PC-9 (cell line): ENCODE results near the gene GPX3. TPM values are rescaled to one million over a fixed set of nuclear protein-coding genes. Genes with fewer than 3 reads are reported as not detected.

Experiments
- BruUV-seq: library from RNA; stranded (reverse); fragments of 400-500 nt; replicated peaks from 2 replicates; lab custom pipeline; 2021; lab: Mats Ljungman, UMichigan
- CTCF ChIA-PET: fragments of 300-600 bp; sonication (Branson Sonifier 250); formaldehyde crosslinking; loops from one replicate; lab custom pipeline; 2022; ENCODE audit warnings: antibody characterized with exemption; lab: Charles Lee
- POLR2A ChIA-PET: fragments of 300-600 bp; sonication (Branson Sonifier 250); formaldehyde crosslinking; loops from one replicate; lab custom pipeline; 2022; ENCODE audit warnings: antibody characterized with exemption; ENCODE audit not compliant: unreplicated experiment; lab: Charles Lee
- DNase-seq, 2 experiments: peaks; one replicate each; pipeline versions ENCODE4 v3.0.0 to v3.0.0-alpha.2; 2015 to 2022; ENCODE audit warnings: mixed read lengths in 1 of 2
- H2AFZ ChIP-seq: fragments of 200-600 bp; sonication (generic); 2 replicates; pipeline ENCODE4 v1.8.1; 2017; ENCODE audit warnings: antibody characterized with exemption
- H3F3A ChIP-seq: fragments of 200-600 bp; sonication (generic); 2 replicates; pipeline ENCODE4 v1.8.1; 2017; ENCODE audit warnings: antibody characterized with exemption, mild to moderate bottlenecking, low read depth; ENCODE audit not compliant: insufficient read depth
- H3K27ac ChIP-seq: fragments of 200-600 bp; sonication (generic); 2 replicates; pipeline ENCODE4 v1.6.1; 2016; ENCODE audit warnings: mixed run types
- H3K27me3 ChIP-seq: fragments of 200-600 bp; sonication (generic); 2 replicates; pipeline ENCODE4 v1.6.1; 2016; ENCODE audit warnings: low read depth, mixed run types; ENCODE audit not compliant: insufficient read depth
- H3K36me3 ChIP-seq: fragments of 200-600 bp; sonication (generic); 2 replicates; pipeline ENCODE4 v1.6.1; 2016; ENCODE audit warnings: low read depth, mixed run types
- H3K4me1 ChIP-seq: fragments of 200-600 bp; sonication (generic); replicated peaks from 2 replicates; pipeline ENCODE4 v1.6.1; 2016; ENCODE audit warnings: mixed run types; ENCODE audit not compliant: insufficient read depth
- H3K4me2 ChIP-seq: fragments of 200-600 bp; sonication (generic); 2 replicates; pipeline ENCODE4 v1.6.1; 2017; ENCODE audit warnings: mixed run types
- H3K4me3 ChIP-seq: fragments of 200-600 bp; sonication (generic); 2 replicates; pipeline ENCODE4 v1.6.1; 2016; ENCODE audit warnings: mixed run types
- H3K79me2 ChIP-seq: fragments of 200-600 bp; sonication (generic); 2 replicates; pipeline ENCODE4 v1.6.1; 2017; ENCODE audit warnings: low read depth, mixed run types
- H3K9me2 ChIP-seq: fragments of 200-600 bp; sonication (generic); 2 replicates; pipeline ENCODE4 v1.8.1; 2017; ENCODE audit warnings: mild to moderate bottlenecking; ENCODE audit not compliant: insufficient read depth
- H3K9me3 ChIP-seq: fragments of 200-600 bp; sonication (generic); 2 replicates; pipeline ENCODE4 v1.8.1; 2016; ENCODE audit warnings: low read depth; ENCODE audit not compliant: insufficient read depth
- H4K20me1 ChIP-seq: fragments of 200-600 bp; sonication (generic); 2 replicates; pipeline ENCODE4 v1.8.1; 2017; ENCODE audit not compliant: insufficient read depth
- CTCF ChIP-seq: fragments of 200-600 bp; sonication (generic); conservative IDR thresholded peaks from 2 replicates; pipeline ENCODE4 v1.6.1; 2017; ENCODE audit warnings: mixed run types, antibody characterized with exemption, mild to moderate bottlenecking, moderate library complexity
- EZH2 ChIP-seq: fragments of 200-600 bp; sonication (generic); IDR thresholded peaks from 2 replicates; pipeline ENCODE4 v1.8.0; 2017; ENCODE audit warnings: antibody characterized with exemption, low read depth
- intact Hi-C: fragments of 100-400 bp; cut with micrococcal nuclease; formaldehyde crosslinking; loops from one replicate; pipeline ENCODE4 v1.10.0; 2022; ENCODE audit not compliant: unreplicated experiment
- total RNA-seq: library from RNA; stranded (reverse); gene quantifications from 2 replicates; pipeline ENCODE4 v1.2.3, GENCODE V29; 2021

Gene GPX3
- total RNA-seq, 1 experiment from 2014 or later: 93.2 TPM

- Histone ChIP-seq H4K20me1 (no peaks in the 10 kb centered on the region), H3K9me2 (no peaks in the 10 kb centered on the region), H3F3A (peaks cover 57% of the 10 kb centered on the region), H3K36me3 (peaks cover 14% of the 10 kb centered on the region), H3K4me2 (peak overlapping the region; percentile 71), H3K27ac (peak overlapping the region; percentile 94), H3K4me1 (peaks cover 82% of the 10 kb centered on the region), H3K9me3 (no peaks in the 10 kb centered on the region), H2AFZ (no peak overlapping the region), H3K27me3 (no peaks in the 10 kb centered on the region), H3K4me3 (peak overlapping the region; percentile 15; the same call in 1 of the 2 replicates), H3K79me2 (peaks cover 91% of the 10 kb centered on the region)
- intact Hi-C loops: loop anchor here (5.0 to 10.0 kb wide), 2 partner anchors 601 to 696 kb away; partner anchors contain the start of gene G3BP1
- TF ChIP-seq EZH2 (no peak), CTCF (no peak)
- POLR2A ChIA-PET: interaction anchor here (0.6 to 0.7 kb wide), 3 partner anchors 18 to 594 kb away, joined by 3 to 9 read pairs (median 4); no protein-coding TSS in a partner anchor
- CTCF ChIA-PET: interaction anchor here (0.5 to 0.7 kb wide), 4 partner anchors 24 to 74 kb away, joined by 3 to 16 read pairs (median 4); no protein-coding TSS in a partner anchor
- TSS peak; percentile 27 for BruUV-seq
- DNase-seq: peak; percentile 98 to 99
Measured at GRCh38 chr5:151075698-151076331, 55.4 kb downstream of the GPX3 start.

- peaks cover 57% of the 10 kb centered on the region for H3F3A ChIP-seq
- H3K4me1 ChIP-seq: peaks cover 82% of the 10 kb centered on the region
- peak overlapping the region; percentile 71 for H3K4me2 ChIP-seq
- H3K27me3 ChIP-seq: no peaks in the 10 kb centered on the region
- H3K27ac ChIP-seq: peak overlapping the region; percentile 94
- ChIA-PET CTCF (interaction anchor here (0.6 kb wide), 1 partner anchor 44 kb away, joined by 16 read pairs; no protein-coding TSS in a partner anchor), POLR2A (no interaction called here)
- peaks cover 87% of the 10 kb centered on the region for H3K79me2 ChIP-seq
- no peak overlapping the region for H2AFZ ChIP-seq
- H3K9me2 ChIP-seq: no peaks in the 10 kb centered on the region
- no peaks in the 10 kb centered on the region for H4K20me1 ChIP-seq
- no peak for DNase-seq
- no TSS peak for BruUV-seq
- H3K36me3 ChIP-seq: peaks cover 14% of the 10 kb centered on the region
- intact Hi-C loops: loop anchor here (5.0 to 10.0 kb wide), 2 partner anchors 602 to 696 kb away; partner anchors contain the start of gene G3BP1
- H3K9me3 ChIP-seq: no peaks in the 10 kb centered on the region
- no peak for TF ChIP-seq CTCF
- TF ChIP-seq EZH2: no peak
- 0 out of 2 replicates have a peak overlapping the region, but pooled peaks have one; percentile 12 for H3K4me3 ChIP-seq
Measured at GRCh38 chr5:151076616-151077015, 56.2 kb downstream of the GPX3 start.

- no peak for DNase-seq
- BruUV-seq: no TSS peak
- TF ChIP-seq EZH2: no peak
- TF ChIP-seq CTCF: no peak
- Histone ChIP-seq H3F3A (peaks cover 50% of the 10 kb centered on the region), H2AFZ (no peak overlapping the region), H3K79me2 (peaks cover 87% of the 10 kb centered on the region), H3K36me3 (peaks cover 14% of the 10 kb centered on the region), H4K20me1 (no peaks in the 10 kb centered on the region), H3K9me3 (no peaks in the 10 kb centered on the region), H3K4me3 (no peak overlapping the region), H3K27ac (peak overlapping the region; percentile 94; the same call in 1 of the 2 replicates), H3K9me2 (no peaks in the 10 kb centered on the region), H3K4me2 (peak overlapping the region; percentile 71), H3K27me3 (no peaks in the 10 kb centered on the region), H3K4me1 (peaks cover 82% of the 10 kb centered on the region)
- intact Hi-C loops: loop anchor here (5.0 to 10.0 kb wide), 2 partner anchors 603 to 695 kb away; partner anchors contain the start of gene G3BP1
- ChIA-PET CTCF (no interaction called here), POLR2A (no interaction called here)
Measured at GRCh38 chr5:151077419-151077818, 57.0 kb downstream of the GPX3 start.
